Measurements from ENCODE around the gene TRIM28. TPM values are rescaled to one million over a fixed set of nuclear protein-coding genes. Genes with fewer than 3 reads are reported as not detected.

Gene TRIM28
- total and polyA plus RNA-seq, 9 of the 15 experiments (the other 6 are each of a cell fraction or from before 2014, with no cell fraction given) = 12.1 to 797 (median 490) TPM

- peak; percentile 15; the same call in 1 of the 2 replicates for TF ChIP-seq NFIC (IDR thresholded peaks at IDR 0.05)
- TF ChIP-seq BCLAF1 (IDR thresholded peaks at IDR 0.05; ENCODE audit: borderline replicate concordance in 1 of 2, control insufficient read depth in 1 of 2, low read depth in 2 of 2, low read length in 1 of 2) = 0 out of 4 replicates have a peak, but pooled peaks of 1 of the 2 experiments have one; percentile 14
- TF ChIP-seq ZC3H11A (IDR thresholded peaks at IDR 0.05; ENCODE audit: low read depth, low read length) = 0 out of 2 replicates have a peak, but pooled peaks have one; percentile 2
- TF ChIP-seq SAP30 (IDR thresholded peaks at IDR 0.05; ENCODE audit: borderline replicate concordance, insufficient read depth, low read depth, low read length, poor library complexity, severe bottlenecking) = peak; percentile 95
- TF ChIP-seq SRSF1 (IDR thresholded peaks at IDR 0.05; ENCODE audit: low read depth, low read length) = no peak
- peak; percentile 40; the same call in 1 of the 2 replicates for TF ChIP-seq ZBTB33 (CRISPR knock-in tag; IDR thresholded peaks at IDR 0.05)
- TF ChIP-seq HDAC1 (IDR thresholded peaks at IDR 0.05) = peak in 1 of 2 experiments; percentile 99; a peak in 2 of 4 replicates
- peak; percentile 40; the same call in 1 of the 2 replicates for TF ChIP-seq MIER1 (IDR thresholded peaks at IDR 0.05; ENCODE audit: low read depth)
- TF ChIP-seq BRF2 (IDR thresholded peaks at IDR 0.05; ENCODE audit: borderline replicate concordance, insufficient read depth, insufficient read length) = no peak
- TF ChIP-seq SIX5 (IDR thresholded peaks at IDR 0.05; ENCODE audit: borderline replicate concordance in 1 of 2, insufficient read depth in 1 of 2, low read depth in 1 of 2, low read length in 2 of 2) = peak in 1 of 2 experiments; percentile 13; a peak in 1 of 4 replicates
- 0 out of 2 replicates have a peak, but pooled peaks have one; percentile 11 for TF ChIP-seq NR2C1 (IDR thresholded peaks at IDR 0.05)
- no peak for TF ChIP-seq NR2C1 (tag; IDR thresholded peaks at IDR 0.05)
- TF ChIP-seq ZNF316 (IDR thresholded peaks at IDR 0.05) = 0 out of 2 replicates have a peak, but pooled peaks have one; percentile 0
- TF ChIP-seq HEY1 (CRISPR knock-in tag; IDR thresholded peaks at IDR 0.05; ENCODE audit: borderline replicate concordance) = no peak
- peak in 1 of 2 experiments; percentile 38; a peak in 1 of 4 replicates for TF ChIP-seq MNT (conservative IDR thresholded peaks at IDR 0.05)
- TF ChIP-seq NR4A1 (CRISPR knock-in tag; IDR thresholded peaks at IDR 0.05) = no peak
- TF ChIP-seq NR4A1 (tag; IDR thresholded peaks at IDR 0.05) = no peak
Measured at GRCh38 chr19:58573658-58574164, 29.8 kb downstream of the TRIM28 start (continued).

All from K562 (cell line).